Epidermal melanocyte (primary cell): Measurements from ENCODE around the gene SLC15A3.
A peak's percentile ranks its signal among the peaks of the same experiment; 100 is the strongest.
"Not testable (repeated sequence)": the region's sequence is repeated elsewhere in the genome, so short reads cannot be mapped to it uniquely, and the experiment has no call there.

Experiments
- DNase-seq: peaks from one replicate; pipeline ENCODE4 v3.0.0; 2011; ENCODE audit warnings: low spot score; ENCODE audit not compliant: insufficient read length

Gene SLC15A3

GRCh38 chr11:60914633-60915247 is 37.2 kb downstream of the SLC15A3 start:
- no peak for DNase-seq

GRCh38 chr11:60913793-60914632 is 38.0 kb downstream of the SLC15A3 start, which contains the start of gene TMEM109:
Gene TMEM109, plus strand, starts transcription at chr11:60914158. Its CDS starts 5,536 bp downstream, at chr11:60919694.
- peak; percentile 98 for DNase-seq

GRCh38 chr11:60912851-60913528 is 39.0 kb downstream of the SLC15A3 start:
- no peak for DNase-seq

GRCh38 chr11:60912223-60912850 is 39.6 kb downstream of the SLC15A3 start:
- DNase-seq = no peak

- DNase-seq = no peak
These were observed 41.1 kb downstream of the SLC15A3 start for GRCh38 chr11:60910711-60911380.

- no peak for DNase-seq
These were observed 41.7 kb downstream of the SLC15A3 start for GRCh38 chr11:60910281-60910687.

- not testable (repeated sequence) for DNase-seq
These were observed 42.2 kb downstream of the SLC15A3 start for GRCh38 chr11:60909680-60910280.

GRCh38 chr11:60908803-60909202 is 43.2 kb downstream of the SLC15A3 start:
- DNase-seq = no peak

- peak; percentile 95 for DNase-seq
These were observed 45.6 kb downstream of the SLC15A3 start, which contains the start of gene PRPF19 for GRCh38 chr11:60906132-60906972. Gene PRPF19, minus strand, starts transcription at chr11:60906585. Its CDS starts 203 bp downstream, at chr11:60906382.

GRCh38 chr11:60905551-60906113 is 46.3 kb downstream of the SLC15A3 start:
- no peak for DNase-seq

GRCh38 chr11:60905047-60905446 is 46.9 kb downstream of the SLC15A3 start:
- no peak for DNase-seq

GRCh38 chr11:60902625-60903024 is 49.4 kb downstream of the SLC15A3 start:
- no peak for DNase-seq

- DNase-seq = no peak
These were observed 51.1 kb downstream of the SLC15A3 start for GRCh38 chr11:60900673-60901404.

- no peak for DNase-seq
These were observed 52.0 kb downstream of the SLC15A3 start for GRCh38 chr11:60899977-60900376.

- DNase-seq = peak; percentile 64
These were observed 52.7 kb downstream of the SLC15A3 start for GRCh38 chr11:60899046-60899936.

GRCh38 chr11:60897496-60897895 is 54.5 kb downstream of the SLC15A3 start:
- no peak for DNase-seq

GRCh38 chr11:60895687-60896086 is 56.3 kb downstream of the SLC15A3 start:
- no peak for DNase-seq
